HG02610 (cell line): Measurements from ENCODE around the gene CEP63.

Experiments used
- ATAC-seq: cut with Tn5 transposase; IDR thresholded peaks from one replicate; pipeline ENCODE4 v1.9.1; 2021; ENCODE audit warnings: mild to moderate bottlenecking, moderate library complexity; ENCODE audit not compliant: unreplicated experiment

CEP63 gene

DNA sequence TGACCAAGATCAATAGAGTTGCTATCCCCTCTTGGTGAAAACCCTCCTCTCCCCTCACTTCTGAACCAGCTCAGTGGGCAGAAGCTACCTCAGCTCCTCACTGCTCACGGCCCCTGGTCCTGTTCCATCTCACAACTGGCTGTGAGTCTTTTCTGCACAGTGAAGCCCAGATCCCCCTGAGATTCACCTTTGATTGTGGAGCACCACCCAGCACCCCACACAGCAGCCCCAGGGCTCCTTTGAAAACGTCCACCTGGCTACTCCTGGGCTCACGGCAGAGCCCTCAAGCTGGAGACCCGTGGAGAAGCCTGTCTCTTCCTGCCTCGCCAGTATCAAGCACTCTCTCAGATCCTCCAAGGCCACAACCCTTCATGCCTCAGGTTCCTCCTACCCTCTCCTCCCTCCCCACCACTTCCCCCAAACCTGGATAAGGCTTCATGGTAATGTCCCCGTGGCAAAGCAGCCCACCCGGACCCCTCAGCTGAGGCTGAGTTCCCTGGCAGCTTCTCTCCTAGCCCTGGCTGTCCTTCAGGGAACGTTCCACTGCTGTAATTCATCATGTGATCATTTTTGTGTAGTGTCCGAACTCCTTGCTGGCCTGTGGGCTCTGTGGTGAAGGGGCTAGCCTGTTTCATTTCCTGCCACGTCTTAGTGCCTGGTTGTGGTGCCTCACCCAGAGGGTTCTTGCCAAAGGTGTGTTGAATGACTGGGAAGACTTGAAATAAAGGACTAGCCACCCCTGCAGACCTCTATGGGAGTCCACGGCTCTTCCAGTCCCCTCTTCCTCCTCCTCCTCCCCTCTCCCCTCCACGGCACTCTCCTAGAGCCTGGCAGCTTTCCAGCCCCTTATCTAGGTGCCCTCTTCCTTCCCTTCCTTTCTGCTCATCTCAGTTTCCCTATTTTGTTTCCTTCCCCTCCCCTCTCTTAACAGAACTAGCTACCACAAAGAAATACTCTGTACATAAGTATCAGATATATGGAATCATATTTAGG, 120.5 kb downstream of the CEP63 start:
- ATAC-seq = no peak

DNA sequence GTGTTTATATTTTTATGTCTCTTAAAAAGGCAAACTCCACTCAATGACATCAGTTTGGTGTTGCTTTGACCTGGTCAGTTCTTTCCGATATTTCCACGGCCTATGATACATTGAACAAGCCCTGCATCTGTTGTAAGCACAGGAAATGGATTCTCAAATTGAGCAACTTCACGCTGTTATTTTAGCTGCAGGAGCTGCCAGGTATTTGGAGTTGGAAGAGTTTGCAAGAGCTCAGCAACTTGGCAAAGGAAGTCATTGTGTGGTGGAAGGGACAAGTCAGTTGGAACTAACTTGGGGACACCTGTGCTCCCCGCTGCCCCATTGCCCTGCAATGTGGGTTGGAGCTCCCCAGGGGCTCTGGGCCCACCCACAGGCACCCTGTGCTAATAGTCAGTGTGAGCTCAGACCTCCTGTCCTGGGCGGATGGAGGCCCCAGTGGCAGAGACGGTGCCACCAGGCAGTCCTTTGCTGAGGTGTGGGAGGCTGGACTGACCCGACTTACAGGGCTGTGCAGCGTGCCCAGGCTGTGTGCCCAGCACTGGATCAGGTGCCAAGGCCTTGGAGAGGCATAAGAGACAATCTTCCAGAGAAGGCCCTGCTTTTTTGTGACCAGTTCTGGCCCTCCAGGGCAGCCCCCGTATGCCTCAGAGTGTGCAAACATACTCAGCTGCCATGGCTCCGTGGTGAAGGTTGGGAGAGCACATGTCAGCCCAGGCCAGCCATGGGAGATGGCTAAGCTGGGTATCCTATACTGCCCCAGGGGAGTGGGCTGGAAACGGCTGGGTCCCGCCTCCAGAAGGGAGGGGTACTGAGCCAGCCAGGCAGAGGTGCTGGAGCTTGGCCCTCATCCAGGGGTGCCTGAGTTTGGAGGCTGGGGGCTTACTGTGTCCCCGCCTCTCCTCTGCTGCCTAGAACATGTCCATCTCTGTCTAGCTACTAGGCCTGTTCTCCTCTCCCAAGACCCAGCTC, 121.5 kb downstream of the CEP63 start:
- no peak for ATAC-seq

DNA sequence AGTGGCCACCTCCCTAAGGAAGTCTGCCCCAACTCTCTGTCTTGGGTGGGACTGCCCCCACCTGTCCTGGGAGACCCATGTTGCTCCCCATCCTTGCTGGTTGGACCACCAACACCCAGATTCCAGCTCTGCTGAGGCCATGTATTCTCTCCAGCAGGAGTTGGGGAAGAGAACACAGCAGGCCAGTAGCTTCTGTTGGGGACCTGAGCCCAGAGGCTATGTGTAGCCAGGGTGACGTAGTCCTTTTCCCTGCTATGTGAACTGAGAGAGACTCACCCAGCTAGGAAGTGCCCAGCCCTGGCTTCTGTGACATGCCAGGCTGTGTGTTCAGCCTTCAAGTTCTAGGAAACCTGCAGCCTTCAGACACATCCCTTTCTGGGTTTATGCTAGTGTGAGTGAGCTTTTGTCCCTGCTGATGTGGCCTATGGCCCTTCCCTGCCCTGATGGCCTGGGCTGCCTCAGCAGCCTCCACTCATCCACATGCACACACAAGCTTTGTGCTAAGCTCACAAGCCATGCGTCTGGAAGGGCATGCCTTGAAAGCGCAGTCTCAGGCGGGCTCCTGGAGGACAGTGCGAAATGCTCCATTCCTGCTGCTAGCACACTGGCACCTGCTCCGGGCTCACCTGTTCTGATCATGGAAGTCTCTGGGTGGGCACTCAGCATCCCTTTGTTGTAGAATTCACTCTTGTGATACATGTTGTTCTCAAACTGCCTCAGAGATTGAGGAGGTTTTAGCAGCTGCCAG, 122.3 kb downstream of the CEP63 start:
- ATAC-seq = no peak

DNA sequence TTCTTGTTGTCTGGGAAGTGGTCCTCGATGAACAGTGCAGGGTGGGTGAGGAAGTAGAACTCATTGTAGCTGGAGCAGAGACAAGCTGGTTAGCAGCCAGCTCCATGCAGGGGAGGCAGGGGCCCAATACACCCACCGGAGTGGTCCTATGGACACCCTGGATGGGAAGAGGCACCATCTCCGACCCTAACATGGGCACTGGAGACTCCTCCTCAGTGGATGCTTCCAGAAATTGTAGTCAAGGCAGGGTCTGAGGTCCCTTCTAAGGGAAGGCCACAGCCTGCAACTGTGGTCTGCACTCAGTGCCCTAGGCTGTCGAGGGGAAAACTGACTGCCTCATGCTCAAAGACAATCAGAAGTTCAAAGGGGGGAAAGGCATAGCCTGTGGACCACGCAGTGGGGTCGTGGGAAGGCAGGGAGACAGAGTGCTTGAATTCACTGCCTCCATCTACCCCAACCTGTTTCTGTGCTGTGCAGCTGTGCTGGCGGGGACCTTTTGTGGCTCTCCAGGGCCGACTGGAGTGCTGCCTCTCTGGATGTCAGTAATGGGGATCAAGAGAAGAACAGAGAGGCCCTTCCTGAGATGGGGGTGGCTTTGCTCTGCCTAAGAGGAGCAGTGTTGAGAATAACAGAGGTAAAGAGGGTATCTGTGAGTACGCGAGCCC, 123.0 kb downstream of the CEP63 start:
- no peak for ATAC-seq

DNA sequence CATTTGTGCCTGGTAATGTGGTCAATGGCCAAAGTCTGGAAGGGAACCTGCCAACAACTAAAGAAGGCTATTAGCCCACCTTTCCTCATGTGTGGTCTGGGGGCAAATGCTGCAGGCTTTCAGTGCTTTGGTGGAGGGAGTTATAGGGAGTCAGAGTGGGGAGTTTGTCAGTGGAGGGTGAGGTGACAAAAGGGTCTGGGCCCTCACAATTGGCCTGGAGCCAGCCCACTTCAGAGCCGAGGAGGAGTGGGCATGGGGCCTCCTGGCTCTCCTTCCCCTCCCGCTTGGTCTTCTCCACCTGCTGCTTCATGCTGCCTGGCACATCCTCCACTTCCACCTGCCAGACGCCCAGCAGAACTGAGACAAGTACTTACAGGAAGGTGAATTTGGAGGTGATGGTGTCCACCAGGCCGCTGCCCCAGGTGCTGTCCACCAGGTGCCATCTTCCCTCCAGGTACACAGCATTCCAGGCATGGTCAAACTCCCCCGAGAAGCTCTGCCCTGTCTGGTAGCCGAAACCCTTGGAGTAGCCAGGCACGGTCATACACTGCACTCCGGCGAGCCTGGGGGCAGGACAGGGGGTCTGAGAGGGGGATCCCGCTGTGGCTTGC, 124.1 kb downstream of the CEP63 start:
- ATAC-seq = no peak

DNA sequence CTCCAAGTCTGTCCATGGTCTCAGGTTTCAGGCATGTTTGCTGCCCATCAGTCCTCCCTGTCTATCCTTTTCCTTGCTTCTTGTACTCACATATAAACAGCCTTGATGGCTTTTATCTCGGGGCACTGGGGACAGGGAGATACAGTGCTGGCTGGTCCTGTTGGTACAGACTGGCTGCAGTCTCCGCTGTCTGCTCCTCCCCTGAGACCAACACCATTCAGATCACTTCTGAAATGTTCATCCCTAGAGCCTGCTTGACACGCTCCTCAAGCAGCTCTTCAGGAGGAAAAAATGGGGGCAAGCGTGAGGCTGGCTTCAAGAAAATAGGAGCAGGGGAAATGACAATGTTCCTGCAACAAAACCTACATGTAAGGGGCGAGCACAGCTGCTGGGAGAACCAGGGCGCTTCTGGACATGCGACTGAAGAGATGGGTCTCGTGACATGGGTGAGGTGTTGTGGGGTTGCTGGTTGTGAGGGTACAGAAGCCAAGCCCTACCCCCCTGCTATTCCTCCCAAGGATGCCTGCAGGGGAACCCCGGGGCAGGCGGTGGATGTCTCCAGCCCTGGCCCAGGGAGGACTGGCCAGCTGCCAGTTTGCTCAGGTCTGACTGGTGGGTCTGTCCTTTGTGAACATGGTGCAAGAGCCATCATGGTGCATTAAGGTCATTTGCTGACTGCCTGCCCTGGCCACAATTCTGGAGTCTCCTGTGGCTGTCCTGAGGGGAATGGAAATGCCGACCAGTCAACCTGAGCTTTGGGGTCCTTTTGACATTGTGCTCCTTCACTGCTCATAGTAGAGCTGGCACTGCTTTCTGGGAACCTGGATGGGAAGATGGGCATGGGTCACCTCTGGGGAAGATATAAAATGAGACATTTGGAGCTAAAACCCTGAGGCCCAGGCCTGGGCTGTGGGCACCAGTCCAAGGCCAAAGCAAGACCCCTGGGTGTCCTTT, 124.9 kb downstream of the CEP63 start:
- ATAC-seq = no peak

DNA sequence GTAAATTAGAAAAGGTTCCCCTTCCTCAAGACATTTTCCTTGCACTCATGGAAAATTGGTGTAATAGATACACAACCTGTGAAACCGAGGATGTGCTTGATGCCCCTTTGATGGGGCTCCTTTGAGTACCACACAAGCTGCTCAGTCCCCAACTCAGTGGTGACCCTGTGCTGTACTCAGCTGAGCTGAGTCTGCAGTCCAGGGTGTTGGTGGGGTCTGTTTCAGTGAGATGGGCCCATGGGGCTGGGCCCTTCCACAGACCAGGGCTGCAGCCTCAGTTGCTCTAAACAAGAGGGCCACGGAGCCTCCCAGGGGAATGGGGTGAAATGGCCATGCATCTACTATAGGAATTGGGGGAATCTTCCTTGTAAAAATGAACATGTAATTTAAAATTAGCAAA, 125.7 kb downstream of the CEP63 start:
- ATAC-seq = no peak

DNA sequence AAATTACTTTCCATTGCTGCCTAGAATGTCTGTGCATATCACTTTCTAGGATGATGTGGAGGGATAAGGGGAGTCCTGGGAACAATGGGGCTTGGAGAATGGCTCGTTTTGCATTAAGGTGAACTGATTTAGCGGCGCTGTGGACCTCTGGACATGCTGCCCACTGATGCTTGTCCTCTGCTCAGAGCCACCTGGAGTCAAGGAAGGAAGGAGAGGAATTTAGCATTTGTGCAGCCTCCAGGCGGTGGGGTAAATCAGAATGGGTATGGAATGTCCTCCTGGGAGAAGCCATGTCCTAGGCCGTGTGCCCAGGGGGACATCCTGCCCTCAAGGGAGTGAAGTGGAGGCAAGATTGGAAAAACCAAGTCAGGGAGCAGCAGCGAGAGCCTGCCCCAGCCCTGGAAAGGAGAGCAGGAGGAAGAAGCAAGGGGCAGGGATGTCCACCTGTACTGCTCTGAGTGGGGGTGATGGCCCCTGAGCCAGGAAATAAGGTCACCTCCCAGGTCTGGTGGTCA, 127.2 kb downstream of the CEP63 start:
- ATAC-seq = no peak

DNA sequence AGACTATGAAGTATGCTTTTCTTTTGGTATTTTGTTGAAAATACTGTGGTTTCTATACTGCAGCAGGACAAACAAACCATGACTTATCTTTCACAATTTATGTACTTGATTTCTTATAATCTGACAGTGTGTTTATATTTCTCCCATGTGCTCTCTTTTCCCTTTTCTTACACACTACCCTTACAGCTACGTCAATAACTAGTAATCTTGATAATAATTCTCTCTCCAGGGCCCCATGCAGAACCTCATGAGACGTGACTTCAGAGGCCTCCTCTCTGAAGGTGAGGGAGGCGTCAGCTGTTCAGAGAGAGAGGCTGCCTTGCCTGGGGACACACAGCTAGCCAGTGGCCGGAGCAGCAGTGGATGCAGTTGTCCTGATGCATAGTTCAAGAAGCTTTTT, 129.1 kb downstream of the CEP63 start:
- no peak for ATAC-seq

DNA sequence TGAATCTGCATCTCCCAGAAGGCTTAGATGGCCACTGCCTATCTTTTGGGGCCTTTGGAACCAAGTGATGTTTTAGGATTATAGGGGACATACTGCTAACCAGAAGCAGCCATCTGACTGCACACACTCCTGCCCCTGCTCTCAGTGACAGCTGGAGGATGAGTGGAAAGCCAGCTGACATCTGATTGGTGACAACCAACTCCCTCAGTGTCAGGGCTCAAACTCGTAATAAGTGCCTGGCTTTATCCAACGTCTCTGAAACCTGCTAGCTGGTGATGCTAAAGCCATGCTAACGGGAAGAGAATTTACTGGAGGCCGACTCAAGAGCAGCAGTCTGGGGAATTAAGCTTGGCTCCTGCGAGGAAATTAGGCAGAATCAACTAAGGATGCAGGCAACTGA, 129.9 kb downstream of the CEP63 start:
- no peak for ATAC-seq

DNA sequence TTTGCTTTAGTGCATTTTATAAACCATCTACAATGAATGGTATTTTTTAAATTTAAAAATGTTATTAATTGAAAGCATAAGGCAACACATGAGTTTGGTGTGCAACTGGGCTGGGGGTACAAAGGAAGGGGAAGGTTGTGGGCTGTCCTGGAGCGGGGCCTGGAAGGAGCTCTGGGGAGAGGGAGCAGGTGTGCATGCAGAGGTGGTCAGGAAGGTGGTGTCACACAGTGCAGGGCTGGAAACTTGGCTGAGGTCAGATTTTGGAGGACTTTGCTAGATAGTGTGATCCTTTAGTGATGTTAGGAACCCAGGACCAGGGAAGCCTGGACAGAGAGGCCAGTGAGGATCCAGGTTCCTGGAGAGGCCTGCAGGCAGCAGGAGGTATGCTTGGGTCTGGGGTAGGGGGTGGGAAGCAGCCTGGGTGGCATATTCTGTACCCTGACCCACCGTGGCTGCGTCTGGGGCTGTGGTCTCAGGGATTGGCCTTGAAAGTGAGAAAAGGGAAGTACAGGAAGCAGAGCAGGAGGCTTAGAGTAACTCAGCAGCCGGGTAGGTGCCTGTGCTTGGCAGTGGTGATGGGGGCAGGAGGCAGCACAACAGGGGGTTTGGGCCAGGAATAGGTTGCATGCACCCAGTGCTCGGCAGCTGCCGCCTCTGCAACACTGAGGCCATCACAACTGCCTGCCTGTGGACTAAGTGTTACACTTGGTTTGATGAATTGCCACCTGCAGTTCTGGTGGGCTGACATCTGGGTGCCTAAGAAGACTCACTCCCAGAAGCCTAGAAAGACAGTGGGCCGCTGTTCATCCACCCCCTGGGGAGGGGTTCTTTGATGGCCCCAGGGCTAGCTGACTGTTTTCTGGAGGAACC, 132.0 kb downstream of the CEP63 start:
- no peak for ATAC-seq

DNA sequence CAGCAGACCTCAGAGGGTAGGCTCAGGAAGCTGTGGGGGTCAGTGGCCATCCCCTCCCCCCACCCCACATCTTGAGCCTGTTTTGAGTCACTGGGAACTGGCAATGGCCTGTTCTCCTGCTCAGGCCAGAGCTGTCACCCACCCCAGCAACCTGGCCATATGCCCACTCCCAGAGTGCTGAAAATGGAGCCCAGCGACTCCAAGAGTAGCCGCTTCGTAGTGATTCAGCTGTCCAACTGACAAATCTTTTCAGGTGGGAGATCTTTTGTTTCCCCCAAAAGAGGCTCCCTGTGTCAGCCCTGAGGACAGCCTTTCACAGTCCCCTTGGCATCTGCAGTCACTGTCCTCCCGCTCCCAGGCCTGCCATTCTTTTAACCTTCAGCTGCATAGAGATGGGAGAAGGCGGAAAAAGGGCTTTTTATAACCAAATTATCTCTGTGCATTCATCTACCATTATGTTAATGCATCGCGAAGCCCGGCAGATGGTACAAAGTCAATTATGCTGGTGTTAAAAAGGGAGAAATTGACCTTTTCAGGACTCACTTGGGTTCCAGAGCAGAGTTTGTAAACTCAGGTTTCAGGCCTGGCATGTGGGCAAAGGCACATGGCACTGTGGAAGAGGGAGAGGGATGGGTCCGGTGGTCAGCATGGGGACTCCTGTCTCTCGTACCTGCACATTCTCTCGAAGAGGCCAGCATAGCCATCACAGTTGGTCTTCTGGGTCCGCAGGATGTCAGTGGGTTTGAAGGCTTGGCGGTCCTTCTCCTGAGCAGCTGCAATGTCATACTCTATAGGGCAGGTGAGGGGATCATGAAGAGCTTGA, 132.8 kb downstream of the CEP63 start:
- no peak for ATAC-seq

DNA sequence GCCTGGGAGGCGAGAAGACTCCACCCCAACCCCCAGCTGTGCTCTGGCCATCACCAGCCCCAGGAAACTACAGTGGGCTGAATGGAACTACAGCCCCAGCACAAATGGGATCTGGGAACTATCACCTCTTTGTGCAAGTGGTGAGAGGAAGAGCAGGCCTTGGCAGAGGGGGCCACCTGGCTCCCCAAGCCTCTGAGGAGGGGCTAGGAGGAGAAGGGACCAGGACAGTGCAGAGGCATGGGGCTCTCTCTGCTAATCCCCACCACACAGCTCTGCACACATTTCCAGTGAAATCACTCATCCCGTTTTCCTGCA, 133.4 kb downstream of the CEP63 start:
- ATAC-seq = no peak

DNA sequence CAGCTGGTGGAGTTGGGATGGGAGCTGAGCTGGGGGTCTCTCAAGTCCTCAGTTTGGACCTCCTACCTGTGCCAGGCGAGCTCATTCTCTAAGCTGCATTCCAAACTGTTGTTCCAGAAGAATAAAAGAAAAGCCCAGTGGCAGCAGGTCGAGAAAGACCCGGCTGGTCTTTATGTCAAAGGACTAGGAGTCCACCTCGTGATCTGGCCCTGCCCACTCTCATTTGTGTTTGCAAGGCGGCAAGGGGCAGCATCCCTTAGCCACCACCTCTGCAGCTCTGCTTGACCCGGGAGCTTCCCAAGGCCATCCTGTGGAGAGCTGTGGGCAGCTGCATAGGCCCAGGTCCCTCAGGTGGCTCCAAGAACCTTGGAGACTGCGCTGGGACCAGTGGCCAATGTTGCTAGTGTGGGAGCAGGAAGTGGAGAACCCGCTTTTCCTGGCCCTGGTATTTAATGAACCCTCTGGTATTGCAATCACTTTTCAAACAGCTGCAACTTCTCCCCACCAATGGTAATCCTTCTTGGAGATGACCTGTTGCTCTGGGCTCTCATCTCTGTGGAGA, 134.1 kb downstream of the CEP63 start:
- no peak for ATAC-seq

DNA sequence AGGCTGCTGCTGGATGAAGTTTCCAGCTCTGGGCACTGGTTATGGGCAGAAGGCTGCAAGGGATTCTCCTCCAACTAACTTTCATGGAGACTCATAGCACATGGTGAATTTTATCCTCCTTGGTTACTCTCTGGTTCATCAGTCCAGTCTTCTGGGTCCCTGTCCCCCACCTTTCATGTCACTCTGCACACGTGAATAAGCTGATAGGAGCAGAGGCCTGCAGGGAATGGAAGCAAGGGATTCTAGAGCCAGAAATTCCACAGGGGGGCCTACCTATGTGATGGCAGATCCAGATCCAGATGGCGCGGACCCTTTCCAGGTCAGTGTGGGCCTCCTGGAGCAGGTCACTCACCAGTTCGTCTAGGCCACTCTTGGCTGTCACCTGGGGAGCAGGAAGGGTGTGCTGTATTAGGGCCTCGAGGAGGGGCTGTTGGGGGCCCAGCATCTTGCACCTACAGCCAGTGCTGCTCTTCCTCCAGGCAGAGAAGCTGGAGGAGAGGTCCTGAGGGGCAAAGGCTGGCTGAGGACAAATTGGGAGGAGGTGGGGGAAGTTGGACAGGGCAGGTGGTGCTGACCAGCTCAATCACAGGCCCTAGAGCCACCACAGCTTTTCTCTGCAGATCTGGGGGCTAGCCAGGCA, 134.7 kb downstream of the CEP63 start:
- no peak for ATAC-seq

DNA sequence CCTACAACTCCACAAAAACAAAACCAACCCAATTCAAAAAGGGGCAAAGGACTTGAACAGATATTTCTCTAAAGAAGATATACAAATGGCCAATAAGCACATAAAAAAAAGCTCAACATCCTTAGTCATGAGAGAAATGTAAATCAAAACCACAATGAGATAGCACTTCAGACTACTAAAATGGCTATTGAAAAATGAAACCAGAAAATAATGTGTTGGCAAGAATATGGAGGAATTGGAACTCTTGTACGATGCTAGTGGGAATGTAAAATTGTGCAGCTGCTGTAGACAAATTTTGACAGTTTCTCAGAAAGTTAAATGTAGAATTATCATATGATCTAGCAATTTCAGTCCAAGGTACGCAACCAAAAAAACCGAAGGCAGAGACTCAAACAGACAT, 136.0 kb downstream of the CEP63 start:
- ATAC-seq = no peak
